HepG2 (cell line): ENCODE results near the gene MBD5.

Source experiments
- DPF2 ChIP-seq: sonication (generic); formaldehyde crosslinking; IDR thresholded peaks from 2 replicates; pipeline ENCODE4 v1.4.0; 2020; ENCODE audit warnings: mild to moderate bottlenecking, low read depth, missing genetic modification reagents, borderline replicate concordance
- PATZ1 ChIP-seq: sonication (generic); formaldehyde crosslinking; IDR thresholded peaks from 2 replicates; pipeline ENCODE4 v1.4.0; 2020; ENCODE audit warnings: missing genetic modification reagents
- SMARCE1 ChIP-seq: fragments of 450-650 bp; IDR thresholded peaks from 2 replicates; pipeline ENCODE4 v1.6.1; 2017; ENCODE audit warnings: borderline replicate concordance
- TAF1 ChIP-seq: sonication (generic); formaldehyde crosslinking; IDR thresholded peaks from 2 replicates; pipeline ENCODE4 v1.4.0; 2020; ENCODE audit warnings: missing genetic modification reagents
- TFAP4 ChIP-seq: sonication (generic); IDR thresholded peaks from 2 replicates; pipeline ENCODE4 v1.6.1; 2016; ENCODE audit warnings: low read depth, borderline replicate concordance

- TF ChIP-seq TFAP4 (no peak), SMARCE1 (no peak), DPF2 (CRISPR knock-in tag) (no peak), TAF1 (CRISPR knock-in tag) (no peak), PATZ1 (CRISPR knock-in tag) (no peak)
Measured at GRCh38 chr2:148209603-148210002, 188.7 kb downstream of the MBD5 start.
